B cell (primary cell): ENCODE data around the gene TMEM163. TPM values are rescaled to one million over a fixed set of nuclear protein-coding genes. Genes with fewer than 3 reads are reported as not detected.

ENCODE experiments used
- ATAC-seq: fragments of 200-7000 bp; cut with Tn5 transposase; one replicate; pipeline ENCODE4 v1.10.0; 2021; ENCODE audit warnings: low read depth, mild to moderate bottlenecking, moderate number of reproducible peaks, moderate library complexity
- CTCF ChIA-PET: fragments of 350-600 bp; sonication (Branson Sonifier 250); formaldehyde crosslinking; loops from one replicate; lab custom pipeline; 2021; ENCODE audit warnings: antibody characterized with exemption, inconsistent platforms; lab: Charles Lee
- POLR2A ChIA-PET: fragments of 350-600 bp; sonication (Branson Sonifier 250); formaldehyde crosslinking; loops from one replicate; lab custom pipeline; 2021; ENCODE audit warnings: antibody characterized with exemption; lab: Charles Lee
- DNase-seq: peaks from one replicate; pipeline ENCODE4 v3.0.0; 2013
- H2AFZ ChIP-seq: 2 replicates; pipeline ENCODE4 v1.6.1; 2012; ENCODE audit warnings: mild to moderate bottlenecking, low read depth, low read length; ENCODE audit not compliant: insufficient read depth, poor library complexity, severe bottlenecking
- H3K27ac ChIP-seq, 2 donors: 1 replicate in 1 of 2; 2 replicates in 1 of 2; pipeline ENCODE4 v1.5.1; 2012 to 2013; ENCODE audit warnings: low read length in 2 of 2, mild to moderate bottlenecking in 2 of 2, moderate library complexity in 1 of 2
- H3K27me3 ChIP-seq, 4 experiments: fragments of 200-600 bp in 1 of 4; sonication (generic) in 1 of 4; replicated peaks in 1 of 4; 1 replicate in 2 of 4; 2 replicates in 2 of 4; pipeline versions ENCODE4 v1.6.1 to v1.7.0; 2013 to 2016; ENCODE audit warnings: low read length in 3 of 4, mild to moderate bottlenecking in 2 of 4, mixed read lengths in 1 of 4, moderate library complexity in 1 of 4; ENCODE audit not compliant: insufficient read depth in 4 of 4, control insufficient read depth in 3 of 4; ENCODE audit errors: control extremely low read depth in 1 of 4
- H3K36me3 ChIP-seq, 2 experiments: replicated peaks in 1 of 2; 1 replicate in 1 of 2; 2 replicates in 1 of 2; pipeline versions ENCODE4 v1.6.1 to v1.7.1; 2013; ENCODE audit warnings: low read length in 1 of 2; ENCODE audit not compliant: insufficient read depth in 2 of 2, control insufficient read depth in 1 of 2; ENCODE audit errors: control extremely low read depth in 1 of 2, extremely low read depth in 1 of 2
- H3K4me1 ChIP-seq, 2 donors: fragments of 200-600 bp in 1 of 2; sonication (generic) in 1 of 2; 1 replicate in 1 of 2; 2 replicates in 1 of 2; pipeline versions ENCODE4 v1.5.1 to v1.6.1; 2013 to 2017; ENCODE audit warnings: low read length in 2 of 2; ENCODE audit not compliant: control insufficient read depth in 2 of 2, insufficient read depth in 2 of 2
- H3K4me2 ChIP-seq: replicated peaks from 2 replicates; pipeline ENCODE3; 2012; ENCODE audit warnings: mild to moderate bottlenecking, low read depth, low read length; ENCODE audit not compliant: poor library complexity, severe bottlenecking
- H3K4me3 ChIP-seq, 5 experiments: fragments of 200-600 bp in 1 of 5; sonication (generic) in 1 of 5; 1 replicate in 3 of 5; 2 replicates in 2 of 5; pipeline versions ENCODE4 v1.5.1 to v1.7.0; 2011 to 2016; ENCODE audit warnings: low read length in 4 of 5, mild to moderate bottlenecking in 4 of 5, low read depth in 2 of 5, control low read depth in 1 of 5, moderate library complexity in 1 of 5; ENCODE audit not compliant: insufficient read depth in 1 of 5; ENCODE audit errors: control extremely low read depth in 1 of 5, extremely low read depth in 1 of 5
- H3K79me2 ChIP-seq: fragments of 200-600 bp; sonication (generic); one replicate; pipeline ENCODE4 v1.6.0; 2016; ENCODE audit warnings: low read length; ENCODE audit not compliant: control insufficient read depth, insufficient read depth
- H3K9ac ChIP-seq: fragments of 200-600 bp; sonication (generic); 2 replicates; pipeline ENCODE4 v1.6.1; 2017; ENCODE audit warnings: mild to moderate bottlenecking, low read length, moderate library complexity
- H3K9me3 ChIP-seq, 3 donors: one replicate each; pipeline versions ENCODE4 v1.6.1 to v1.7.1; 2013; ENCODE audit warnings: low read length in 2 of 3; ENCODE audit not compliant: control insufficient read depth in 2 of 3, insufficient read depth in 1 of 3; ENCODE audit errors: control extremely low read depth in 1 of 3
- H4K20me1 ChIP-seq: 2 replicates; pipeline ENCODE4 v1.6.0; 2012; ENCODE audit warnings: mild to moderate bottlenecking, low read length; ENCODE audit not compliant: insufficient read depth, control insufficient read depth, poor library complexity, severe bottlenecking
- H3K27ac Mint-ChIP-seq: one replicate; pipeline ENCODE4 v1.8.0; 2021; ENCODE audit warnings: mixed read lengths
- H3K27me3 Mint-ChIP-seq: one replicate; pipeline ENCODE4 v1.8.0; 2021; ENCODE audit warnings: mixed read lengths
- H3K4me1 Mint-ChIP-seq: one replicate; pipeline ENCODE4 v1.8.0; 2021; ENCODE audit warnings: mixed read lengths
- H3K4me3 Mint-ChIP-seq: one replicate; pipeline ENCODE4 v1.8.0; 2021; ENCODE audit warnings: mixed read lengths
- H3K9me3 Mint-ChIP-seq: one replicate; pipeline ENCODE4 v1.8.0; 2022; ENCODE audit warnings: mixed read lengths; ENCODE audit not compliant: insufficient read depth
- CTCF ChIP-seq: fragments of 200-600 bp; IDR thresholded peaks from one replicate; pipeline ENCODE4 v1.8.0; 2022; ENCODE audit warnings: antibody characterized with exemption, mild to moderate bottlenecking
- EZH2 ChIP-seq: IDR thresholded peaks from 2 replicates; pipeline ENCODE4 v1.6.1; 2012; ENCODE audit warnings: borderline replicate concordance, low read depth, mild to moderate bottlenecking, moderate library complexity, low read length; ENCODE audit not compliant: insufficient read depth, poor library complexity, severe bottlenecking
- WGBS: methylation state at CpG from one replicate; pipeline ENCODE4 v1.1.5; 2013; ENCODE audit warnings: missing lambda C conversion rate; ENCODE audit not compliant: insufficient coverage; 5-methylcytosine and 5-hydroxymethylcytosine counted together
- intact Hi-C: fragments of 100-400 bp; cut with micrococcal nuclease; formaldehyde crosslinking; loops from one replicate; pipeline ENCODE4 v1.10.0; 2022
- polyA plus RNA-seq: library from polyadenylated mRNA; depleted of rRNA; stranded (reverse); fragments of >200 nt; gene quantifications from 2 replicates; pipeline ENCODE4 v1.2.3, GENCODE V29; 2012
- total RNA-seq, 2 donors: library from RNA; stranded (reverse); fragments of 120-200 nt in 1 of 2; gene quantifications; 1 replicate in 1 of 2; 2 replicates in 1 of 2; pipeline versions ENCODE4 v1.2.3 to v1.2.4, GENCODE V29; 2013 to 2022

TMEM163 gene
- total and polyA plus RNA-seq, 2 donors (not counting 1 experiment from before 2014, with no cell fraction given), result 2.6 to 5.6 TPM

DNA sequence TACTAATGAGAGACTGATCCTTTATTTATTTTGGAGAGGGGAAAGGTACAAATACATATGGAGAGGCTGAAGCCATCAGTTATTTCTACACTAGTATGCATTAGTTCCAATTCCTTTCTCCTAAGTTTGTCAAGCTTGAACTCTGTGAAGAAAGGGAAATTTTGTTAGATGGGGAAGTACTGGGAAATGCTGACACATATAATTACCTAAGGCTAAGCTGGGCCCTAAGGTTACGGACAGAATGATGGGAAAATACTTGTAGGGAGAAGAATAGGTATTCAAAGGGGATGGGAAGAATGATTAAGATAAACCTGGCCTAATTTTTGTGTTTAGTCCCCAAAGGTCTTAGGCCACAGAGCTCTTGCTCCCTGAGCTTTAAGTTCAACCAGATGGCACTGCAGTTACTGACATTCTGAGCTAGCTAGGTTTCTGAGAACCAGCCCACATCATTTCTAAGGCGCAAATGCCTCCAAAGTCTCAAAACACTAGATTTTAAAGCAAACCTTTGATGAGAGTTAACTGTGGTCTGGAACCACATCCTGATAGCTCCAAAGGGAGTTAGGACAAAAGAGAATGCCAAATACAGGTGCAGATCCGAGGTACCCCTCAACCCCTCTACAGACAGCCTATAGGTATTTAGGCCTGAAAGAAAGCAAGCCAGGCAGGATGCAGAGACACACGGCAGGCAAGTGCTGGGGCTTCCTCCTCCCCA lies 2.7 kb downstream of the TMEM163 start:
- no peak overlapping the region for H2AFZ ChIP-seq
- WGBS, result no CpG with 5 or more reads among the region's 4 CpGs
- TF ChIP-seq EZH2, result no peak
- TF ChIP-seq CTCF, result no peak
- ATAC-seq, result no peak
- peak overlapping the region; percentile 28 for H3K27ac Mint-ChIP-seq
- H3K4me1 ChIP-seq, result peaks cover 28 to 36% of the 10 kb centered on the region in 2 donors
- peaks cover 0 to 46% (median 15%) of the 10 kb centered on the region in 4 experiments for H3K27me3 ChIP-seq
- no peaks in the 10 kb centered on the region for H3K36me3 ChIP-seq
- ChIA-PET POLR2A (interaction anchor here (1.1 kb wide), 1 partner anchor 23 kb away, joined by 3 read pairs; no protein-coding TSS in a partner anchor), CTCF (interaction anchor here (0.5 to 1.1 kb wide), 4 partner anchors 23 to 829 kb away, joined by 3 read pairs; no protein-coding TSS in a partner anchor)
- intact Hi-C loops, result loop anchor here (5.0 kb wide), 1 partner anchor 61 kb away; no protein-coding TSS in a partner anchor
- peaks cover 57% of the 10 kb centered on the region for H3K4me1 Mint-ChIP-seq
- no peak overlapping the region for H3K4me3 ChIP-seq
- H3K9me3 Mint-ChIP-seq, result no peaks in the 10 kb centered on the region
- H3K4me2 ChIP-seq, result no peak overlapping the region
- H4K20me1 ChIP-seq, result no peaks in the 10 kb centered on the region
- no peak overlapping the region for H3K9ac ChIP-seq
- peak overlapping the region; percentile 87 for H3K4me3 Mint-ChIP-seq
- no peaks in the 10 kb centered on the region for H3K9me3 ChIP-seq
- H3K27ac ChIP-seq, result no peak overlapping the region
- peaks cover 29% of the 10 kb centered on the region for H3K27me3 Mint-ChIP-seq
- DNase-seq, result no peak
- H3K79me2 ChIP-seq, result no peaks in the 10 kb centered on the region

DNA sequence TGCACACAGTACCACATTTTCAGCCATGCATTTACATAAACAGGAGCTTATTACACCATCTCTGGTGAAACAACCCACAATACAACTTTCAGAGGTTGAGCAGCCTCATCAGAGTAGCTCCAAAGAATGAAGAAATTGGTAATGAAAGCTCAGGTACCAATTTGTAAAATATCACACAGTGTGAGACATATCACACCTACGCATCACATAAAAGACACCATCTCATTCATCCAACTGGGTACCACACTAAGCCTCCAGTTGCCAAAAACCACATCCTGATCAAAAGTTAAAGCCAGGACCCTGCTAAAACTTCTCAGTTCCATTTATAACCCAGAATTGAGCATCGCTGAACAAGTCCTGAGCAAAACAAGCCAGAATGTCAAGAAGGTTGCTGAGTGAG lies 4.6 kb downstream of the TMEM163 start:
- Histone ChIP-seq H4K20me1 (no peaks in the 10 kb centered on the region), H3K4me3 (no peak overlapping the region), H3K36me3 (no peaks in the 10 kb centered on the region), H3K27ac (no peak overlapping the region), H3K9me3 (no peaks in the 10 kb centered on the region), H2AFZ (no peak overlapping the region), H3K27me3 (peaks cover 0 to 41% (median 12%) of the 10 kb centered on the region in 4 experiments), H3K79me2 (no peaks in the 10 kb centered on the region), H3K4me1 (peaks cover 24 to 31% of the 10 kb centered on the region in 2 donors), H3K9ac (no peak overlapping the region), H3K4me2 (no peak overlapping the region)
- intact Hi-C loops, result no loop called here
- ChIA-PET CTCF (interaction anchor here (0.6 to 1.0 kb wide), 2 partner anchors 8 to 69 kb away, joined by 3 read pairs; no protein-coding TSS in a partner anchor), POLR2A (no interaction called here)
- peaks cover 54% of the 10 kb centered on the region for H3K4me1 Mint-ChIP-seq
- ATAC-seq, result no peak
- 75% methylated on average over 2 of the region's 2 CpGs for WGBS
- no peak overlapping the region for H3K4me3 Mint-ChIP-seq
- no peaks in the 10 kb centered on the region for H3K9me3 Mint-ChIP-seq
- no peak for DNase-seq
- peaks cover 13% of the 10 kb centered on the region for H3K27me3 Mint-ChIP-seq
- no peak overlapping the region for H3K27ac Mint-ChIP-seq
- TF ChIP-seq CTCF, result no peak
- no peak for TF ChIP-seq EZH2
